Stomach (tissue), 4 donors: ENCODE results near the gene C1QBP.

Experiments
- POLR2A ChIP-seq, 4 donors: fragments of 450-650 bp; IDR thresholded peaks; one replicate each; pipeline ENCODE4 v1.6.1; 2016; ENCODE audit warnings: antibody characterized with exemption in 4 of 4, control low read depth in 2 of 4, mild to moderate bottlenecking in 1 of 4, moderate library complexity in 1 of 4
- TF ChIP-seq, protein P1 (sequence below), 7 experiments: fragments of 450-650 bp in 4 of 7; fragments of 200-600 bp in 3 of 7; sonication (generic) in 3 of 7; IDR thresholded peaks; one replicate each; pipeline ENCODE4 v1.5.1; 2016 to 2019; ENCODE audit warnings: antibody characterized with exemption in 7 of 7, control low read depth in 2 of 7, mild to moderate bottlenecking in 1 of 7

DNA sequence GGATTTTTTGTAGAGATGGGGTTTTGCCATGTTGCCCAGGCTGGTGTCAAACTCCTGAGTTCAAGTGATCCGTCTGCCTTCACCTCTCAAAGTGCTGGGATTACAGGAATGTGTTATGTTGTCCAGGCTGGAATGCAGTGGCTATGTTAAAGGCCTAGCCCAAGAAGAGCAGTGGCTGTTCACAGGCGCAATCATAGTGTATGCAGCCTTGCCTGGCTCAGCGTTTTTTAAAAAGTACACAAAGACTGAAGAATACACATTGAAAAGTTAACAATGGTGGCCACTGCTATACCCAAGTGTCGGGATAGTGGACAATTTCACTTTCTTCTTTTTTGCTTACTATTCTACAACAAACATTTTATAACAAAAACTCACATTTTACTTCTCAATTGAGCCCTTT, 40.0 kb upstream of the C1QBP start:
- TF ChIP-seq, protein P1, sequence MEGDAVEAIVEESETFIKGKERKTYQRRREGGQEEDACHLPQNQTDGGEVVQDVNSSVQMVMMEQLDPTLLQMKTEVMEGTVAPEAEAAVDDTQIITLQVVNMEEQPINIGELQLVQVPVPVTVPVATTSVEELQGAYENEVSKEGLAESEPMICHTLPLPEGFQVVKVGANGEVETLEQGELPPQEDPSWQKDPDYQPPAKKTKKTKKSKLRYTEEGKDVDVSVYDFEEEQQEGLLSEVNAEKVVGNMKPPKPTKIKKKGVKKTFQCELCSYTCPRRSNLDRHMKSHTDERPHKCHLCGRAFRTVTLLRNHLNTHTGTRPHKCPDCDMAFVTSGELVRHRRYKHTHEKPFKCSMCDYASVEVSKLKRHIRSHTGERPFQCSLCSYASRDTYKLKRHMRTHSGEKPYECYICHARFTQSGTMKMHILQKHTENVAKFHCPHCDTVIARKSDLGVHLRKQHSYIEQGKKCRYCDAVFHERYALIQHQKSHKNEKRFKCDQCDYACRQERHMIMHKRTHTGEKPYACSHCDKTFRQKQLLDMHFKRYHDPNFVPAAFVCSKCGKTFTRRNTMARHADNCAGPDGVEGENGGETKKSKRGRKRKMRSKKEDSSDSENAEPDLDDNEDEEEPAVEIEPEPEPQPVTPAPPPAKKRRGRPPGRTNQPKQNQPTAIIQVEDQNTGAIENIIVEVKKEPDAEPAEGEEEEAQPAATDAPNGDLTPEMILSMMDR (IDR thresholded peaks at IDR 0.05), result no peak
- no peak for TF ChIP-seq POLR2A (IDR thresholded peaks at IDR 0.05)
